Measurements from ENCODE around the gene BICRAL. TPM values are rescaled to one million over a fixed set of nuclear protein-coding genes. Genes with fewer than 3 reads are reported as not detected.
A peak's percentile ranks its signal among the peaks of the same experiment; 100 is the strongest.
"Not testable (repeated sequence)": the region's sequence is repeated elsewhere in the genome, so short reads cannot be mapped to it uniquely, and the experiment has no call there.

The BICRAL gene
- total RNA-seq, 1 experiment from 2014 or later, result 7.5 TPM

GRCh38 chr6:42764911-42765648, 16.8 kb upstream of the BICRAL start:
- DNase-seq (ENCODE audit: low read depth), result no peak

GRCh38 chr6:42766163-42766670, 15.6 kb upstream of the BICRAL start:
- peak; percentile 94 for DNase-seq (ENCODE audit: low read depth)

DNA sequence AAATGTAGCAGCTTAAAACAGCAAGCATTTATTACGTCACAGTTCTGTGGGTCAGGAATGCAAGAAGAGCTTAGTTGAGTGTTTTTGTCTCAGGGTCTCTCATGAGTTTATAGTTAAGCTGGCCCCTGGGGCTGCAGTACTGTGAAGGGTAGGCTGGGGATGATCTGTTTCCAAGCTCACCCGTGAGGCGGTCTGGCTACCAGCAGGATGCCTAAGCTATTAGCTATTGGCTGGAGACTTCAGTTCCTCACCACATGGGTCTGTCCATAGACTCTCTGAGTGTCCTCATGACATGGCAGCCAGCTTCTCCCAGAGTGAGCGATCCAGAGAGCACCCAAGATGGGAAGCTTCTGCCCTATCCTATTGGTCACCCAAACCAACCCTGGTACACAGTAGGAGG, 12.8 kb upstream of the BICRAL start:
- DNase-seq (ENCODE audit: low read depth), result no peak

DNA sequence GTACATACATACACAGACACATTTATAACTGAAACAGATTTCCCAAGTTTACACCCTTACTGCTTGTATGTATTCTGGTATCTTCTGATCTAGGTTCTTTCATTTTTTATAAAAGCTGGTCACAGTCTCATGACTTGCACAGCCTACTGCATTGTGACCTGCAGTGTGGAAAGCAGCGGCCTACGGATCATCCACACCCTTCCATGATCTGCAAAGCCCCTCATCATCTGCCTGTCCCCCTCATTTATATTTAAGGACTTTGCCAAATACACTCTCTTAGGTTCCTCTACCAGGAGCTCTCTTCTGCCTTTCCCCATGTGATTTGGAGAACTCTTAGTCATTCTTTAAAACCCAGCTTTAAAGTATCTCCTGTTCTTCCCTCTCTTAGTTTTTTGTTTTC, 12.0 kb upstream of the BICRAL start:
- no peak for DNase-seq (ENCODE audit: low read depth)

DNA sequence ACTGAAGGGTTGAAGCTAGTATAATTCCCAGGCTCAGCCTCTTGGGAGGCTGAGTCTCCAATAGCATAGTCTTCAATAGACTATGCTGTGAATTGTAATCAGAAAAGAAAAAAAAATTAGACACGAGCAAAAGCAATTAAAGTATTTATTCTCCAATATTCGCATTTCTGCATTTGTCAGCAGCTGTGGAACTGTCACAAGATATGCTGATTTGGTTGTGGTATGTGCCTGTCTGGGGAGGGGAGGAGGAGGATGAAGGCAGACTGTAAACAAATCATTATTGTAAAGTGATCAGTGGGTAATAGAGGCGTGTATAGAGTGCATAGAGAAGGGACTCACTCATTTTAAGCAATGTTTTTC, 10.1 kb upstream of the BICRAL start:
- no peak for DNase-seq (ENCODE audit: low read depth)

- DNase-seq (ENCODE audit: low read depth), result no peak
Measured at GRCh38 chr6:42774201-42774600, 7.7 kb upstream of the BICRAL start.

- not testable (repeated sequence) for DNase-seq (ENCODE audit: low read depth)
Measured at GRCh38 chr6:42774821-42775487, 6.9 kb upstream of the BICRAL start.

- peak; percentile 48 for DNase-seq (ENCODE audit: low read depth)
Measured at GRCh38 chr6:42777126-42777822, 4.6 kb upstream of the BICRAL start.

DNA sequence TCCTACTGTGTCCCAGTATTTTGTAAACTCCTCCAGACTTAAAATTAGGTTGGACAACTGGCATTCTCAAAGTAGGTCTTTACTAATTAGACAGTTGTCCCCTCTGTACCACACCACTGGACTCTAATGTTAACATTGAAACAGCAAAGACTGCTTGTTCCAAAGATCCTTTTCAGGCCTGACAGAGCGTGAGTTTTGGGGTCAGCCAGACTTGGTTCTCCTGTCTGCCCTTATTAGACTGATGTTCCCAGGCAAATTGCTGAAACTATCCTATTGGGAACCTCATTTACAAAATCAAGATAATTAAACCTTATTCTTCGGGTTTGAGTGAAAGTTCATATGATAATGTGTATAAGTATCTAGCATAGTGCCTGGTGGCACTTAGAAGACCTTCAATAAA, 3.7 kb upstream of the BICRAL start:
- DNase-seq (ENCODE audit: low read depth), result no peak

- no peak for DNase-seq (ENCODE audit: low read depth)
Measured at GRCh38 chr6:42779521-42779920, 2.3 kb upstream of the BICRAL start.

DNA sequence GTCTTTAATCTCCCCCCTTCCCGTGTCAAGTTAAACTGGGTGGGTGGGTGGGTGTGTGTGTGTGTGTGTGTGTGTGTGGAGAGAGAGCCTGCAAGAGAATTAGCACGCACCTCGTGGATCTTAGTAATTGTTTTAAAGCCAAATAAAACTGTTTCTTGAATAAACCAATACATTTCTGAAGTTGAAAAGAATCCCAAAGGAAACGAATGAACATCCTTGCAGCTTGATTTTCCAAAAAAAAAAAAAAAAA, 381 bp upstream of the BICRAL start:
- DNase-seq (ENCODE audit: low read depth), result no peak

- DNase-seq (ENCODE audit: low read depth), result peak; percentile 89
Measured at GRCh38 chr6:42782689-42783176, 881 bp downstream of the BICRAL start.

DNA sequence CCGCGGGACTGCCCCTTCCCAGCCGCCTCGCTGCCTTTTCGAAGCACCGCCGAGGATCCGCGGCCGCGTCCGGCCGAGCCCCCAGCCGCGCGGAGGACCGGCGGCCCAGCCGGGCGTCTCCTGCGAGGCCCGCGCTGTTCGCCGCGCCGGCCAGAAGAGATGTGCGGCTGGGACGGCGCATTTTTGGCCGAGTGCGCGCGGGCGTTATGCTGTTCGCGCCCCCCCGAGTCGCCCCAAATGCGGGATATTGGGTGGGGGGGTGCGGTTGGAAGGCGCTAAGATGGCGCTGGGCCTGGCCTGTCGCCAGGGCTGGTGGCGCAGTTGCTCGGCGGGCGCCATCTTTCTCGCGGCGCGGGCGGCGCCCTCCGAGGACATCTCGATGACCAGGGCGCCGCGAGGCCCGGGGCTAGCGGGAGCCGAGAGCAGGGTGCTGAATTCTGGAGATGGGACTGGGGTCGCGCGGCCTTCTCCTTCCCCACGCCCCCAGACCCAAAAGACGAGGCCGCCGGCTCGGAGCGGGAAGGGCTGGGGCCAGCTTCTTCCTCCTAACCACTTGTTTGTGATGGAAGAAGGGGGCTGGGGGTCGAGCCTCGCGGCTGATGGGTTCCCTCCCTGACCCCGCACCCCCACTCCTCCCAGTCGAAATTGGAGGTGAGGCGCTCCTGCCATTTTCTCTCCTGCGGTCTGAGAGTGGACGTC, 1.5 kb downstream of the BICRAL start:
- DNase-seq (ENCODE audit: low read depth), result peak; percentile 67

- no peak for DNase-seq (ENCODE audit: low read depth)
Measured at GRCh38 chr6:42783876-42784642, 2.2 kb downstream of the BICRAL start.

GRCh38 chr6:42784717-42785498, 3.1 kb downstream of the BICRAL start:
- no peak for DNase-seq (ENCODE audit: low read depth)

- no peak for DNase-seq (ENCODE audit: low read depth)
Measured at GRCh38 chr6:42786525-42786985, 4.7 kb downstream of the BICRAL start.

DNA sequence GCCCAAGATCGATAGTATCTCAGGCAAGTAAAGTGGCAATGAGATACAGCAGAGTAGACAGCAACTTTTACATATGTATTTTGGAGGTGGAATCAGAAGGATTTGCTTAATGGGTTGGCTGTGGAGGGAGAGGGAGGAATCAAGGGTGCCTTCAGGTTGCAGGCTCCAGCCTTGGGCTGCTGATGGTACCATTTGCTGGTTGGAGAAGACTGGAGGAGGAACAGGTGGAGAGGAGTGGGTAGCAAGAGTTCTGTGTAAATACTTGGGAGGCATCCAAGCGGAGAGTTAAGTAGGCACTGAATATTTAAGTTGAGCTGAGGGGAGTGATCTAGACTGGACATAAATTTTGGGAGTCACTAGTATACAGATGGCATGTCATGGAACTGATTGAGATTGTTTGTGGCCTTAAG, 5.2 kb downstream of the BICRAL start:
- DNase-seq (ENCODE audit: low read depth), result no peak

- no peak for DNase-seq (ENCODE audit: low read depth)
Measured at GRCh38 chr6:42788671-42789070, 6.8 kb downstream of the BICRAL start.

DNA sequence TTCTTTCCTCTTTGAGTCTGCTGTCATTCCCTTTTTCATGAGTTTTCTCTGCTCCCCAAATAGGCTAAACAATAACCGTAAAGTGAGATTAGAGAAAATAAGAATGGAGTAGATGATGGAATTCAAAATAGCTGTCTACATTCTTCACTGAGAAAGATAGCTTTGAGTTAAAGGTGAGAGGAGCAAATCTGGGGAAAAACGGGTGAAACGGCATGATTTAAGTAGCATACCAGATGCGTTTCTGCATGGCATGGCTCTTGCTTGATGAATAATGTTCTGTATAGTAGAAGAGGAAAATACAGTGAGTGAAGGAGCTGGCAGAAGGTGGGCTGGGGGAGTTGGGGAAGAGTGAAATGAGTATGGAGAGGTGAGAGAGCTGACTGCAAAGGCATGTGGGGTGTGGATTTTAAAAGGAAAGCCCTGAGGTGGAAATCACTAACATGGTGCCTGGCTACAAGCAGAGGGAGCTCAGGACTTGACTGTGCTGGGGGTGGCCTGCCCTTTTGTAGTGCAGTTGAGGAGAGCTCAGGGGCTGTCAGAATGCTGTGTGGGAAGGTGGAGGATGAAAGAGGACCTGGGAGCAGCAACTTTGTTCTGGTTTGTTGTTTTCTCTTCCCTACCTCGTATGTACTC, 8.8 kb downstream of the BICRAL start:
- DNase-seq (ENCODE audit: low read depth), result no peak

GRCh38 chr6:42791706-42792320, 10.0 kb downstream of the BICRAL start:
- peak; percentile 53 for DNase-seq (ENCODE audit: low read depth)
